D341Med (cell line): Measurements from ENCODE around the gene GLB1L2.

ENCODE experiments used
- DNase-seq: peaks from one replicate; pipeline ENCODE4 v3.0.0; 2012; ENCODE audit warnings: low spot score

Gene GLB1L2

GRCh38 chr11:134367781-134368180 is 36.0 kb downstream of the GLB1L2 start:
- DNase-seq = no peak

DNA sequence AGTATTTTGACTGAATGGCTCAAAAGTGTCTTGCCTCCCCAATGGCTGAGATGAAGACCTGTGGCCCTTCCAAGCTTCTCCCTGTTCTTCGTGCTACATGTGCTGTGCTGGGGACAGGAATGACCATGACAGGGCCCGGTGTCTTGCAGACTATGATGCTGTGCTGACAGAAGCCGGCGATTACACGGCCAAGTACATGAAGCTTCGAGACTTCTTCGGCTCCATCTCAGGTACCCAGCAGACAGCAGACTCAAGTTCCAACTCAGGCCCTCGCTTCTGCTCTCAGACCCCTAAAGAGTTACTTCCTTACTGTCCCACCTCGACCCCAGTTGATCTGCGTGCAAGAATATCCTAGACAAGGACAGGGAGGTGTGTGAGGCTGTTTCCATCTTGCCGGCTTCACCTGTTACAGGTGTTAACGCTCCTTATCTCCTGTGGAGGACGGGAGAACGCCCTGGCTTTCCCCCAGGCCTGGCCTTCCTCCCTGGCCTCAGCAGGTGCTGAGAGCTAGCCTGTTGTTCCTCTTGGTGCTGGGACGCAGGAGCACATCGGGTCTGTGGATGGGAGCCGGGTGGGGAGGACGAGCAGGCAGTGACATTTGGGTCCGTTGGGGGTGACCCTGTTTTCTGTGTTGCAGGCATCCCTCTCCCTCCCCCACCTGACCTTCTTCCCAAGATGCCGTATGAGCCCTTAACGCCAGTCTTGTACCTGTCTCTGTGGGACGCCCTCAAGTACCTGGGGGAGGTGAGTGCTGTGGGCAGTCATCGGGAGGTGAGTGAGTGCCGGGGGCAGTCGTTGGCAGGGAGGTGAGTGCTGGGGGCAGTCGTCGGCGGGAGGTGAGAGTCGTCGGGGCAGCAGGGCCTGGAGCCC is 38.1 kb downstream of the GLB1L2 start:
- DNase-seq = no peak

DNA sequence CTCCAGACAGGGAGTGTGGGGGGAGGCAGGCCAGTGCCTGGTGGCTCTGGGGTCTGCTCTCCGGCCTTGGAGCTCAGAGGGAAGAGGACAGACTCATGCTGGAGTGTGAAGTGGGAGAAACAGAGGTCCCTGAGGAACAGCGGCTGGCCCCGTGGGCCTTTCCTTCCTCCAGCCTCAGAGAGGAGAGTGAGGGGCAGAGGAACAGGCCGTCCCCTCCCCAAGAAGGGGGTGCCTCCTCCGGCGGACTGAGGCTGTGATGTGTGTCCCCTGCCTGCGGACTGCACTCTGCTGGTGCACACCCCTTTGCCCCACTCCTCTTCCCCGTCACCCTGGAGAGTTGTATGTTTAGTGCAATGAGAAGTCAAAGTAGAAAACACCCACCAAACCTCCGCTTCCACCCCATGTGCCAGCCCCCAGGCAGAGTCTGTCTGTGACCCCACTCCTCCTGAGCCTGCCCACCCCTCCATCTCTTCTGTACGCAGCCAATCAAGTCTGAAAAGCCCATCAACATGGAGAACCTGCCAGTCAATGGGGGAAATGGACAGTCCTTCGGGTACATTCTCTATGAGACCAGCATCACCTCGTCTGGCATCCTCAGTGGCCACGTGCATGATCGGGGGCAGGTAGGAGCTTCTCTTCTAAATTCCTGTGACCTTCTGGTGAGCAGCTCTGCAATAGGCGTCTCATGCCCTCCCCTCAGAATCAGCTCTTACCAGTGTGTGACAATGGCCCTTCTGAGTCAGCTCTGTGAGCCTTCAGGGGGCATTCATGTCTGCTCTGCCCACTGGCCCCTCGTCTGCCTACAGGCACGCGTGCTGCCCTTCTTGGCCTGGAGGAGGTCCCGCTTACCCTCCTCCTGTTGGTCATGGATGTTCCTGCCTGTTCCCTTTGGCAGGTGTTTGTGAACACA is 39.0 kb downstream of the GLB1L2 start:
- no peak for DNase-seq

- no peak for DNase-seq
Measured at GRCh38 chr11:134371436-134372185, 39.8 kb downstream of the GLB1L2 start.

GRCh38 chr11:134372536-134372935 is 40.7 kb downstream of the GLB1L2 start:
- no peak for DNase-seq

DNA sequence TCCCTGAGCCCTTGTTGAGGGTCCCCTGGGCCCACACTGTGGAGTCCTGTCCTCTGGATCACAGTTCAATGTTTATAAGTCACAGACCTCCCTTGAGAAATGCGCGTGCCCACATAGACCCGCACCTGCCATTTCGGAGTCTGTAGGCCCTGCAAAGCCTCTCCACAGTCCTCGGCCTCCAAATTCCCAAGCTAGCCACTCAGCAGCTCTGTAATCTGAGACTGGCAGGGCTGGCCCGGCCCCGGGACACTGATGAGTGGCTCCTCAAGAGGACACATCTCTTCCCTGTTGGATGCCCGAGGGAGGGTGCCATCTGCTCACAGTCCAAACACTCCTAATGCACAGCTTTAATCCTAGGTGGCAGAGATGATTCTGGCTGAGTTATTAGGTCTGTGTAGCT is 41.2 kb downstream of the GLB1L2 start:
- DNase-seq = peak; percentile 89

GRCh38 chr11:134373591-134374052 is 41.8 kb downstream of the GLB1L2 start:
- DNase-seq = no peak

- no peak for DNase-seq
Measured at GRCh38 chr11:134374171-134374570, 42.4 kb downstream of the GLB1L2 start.

DNA sequence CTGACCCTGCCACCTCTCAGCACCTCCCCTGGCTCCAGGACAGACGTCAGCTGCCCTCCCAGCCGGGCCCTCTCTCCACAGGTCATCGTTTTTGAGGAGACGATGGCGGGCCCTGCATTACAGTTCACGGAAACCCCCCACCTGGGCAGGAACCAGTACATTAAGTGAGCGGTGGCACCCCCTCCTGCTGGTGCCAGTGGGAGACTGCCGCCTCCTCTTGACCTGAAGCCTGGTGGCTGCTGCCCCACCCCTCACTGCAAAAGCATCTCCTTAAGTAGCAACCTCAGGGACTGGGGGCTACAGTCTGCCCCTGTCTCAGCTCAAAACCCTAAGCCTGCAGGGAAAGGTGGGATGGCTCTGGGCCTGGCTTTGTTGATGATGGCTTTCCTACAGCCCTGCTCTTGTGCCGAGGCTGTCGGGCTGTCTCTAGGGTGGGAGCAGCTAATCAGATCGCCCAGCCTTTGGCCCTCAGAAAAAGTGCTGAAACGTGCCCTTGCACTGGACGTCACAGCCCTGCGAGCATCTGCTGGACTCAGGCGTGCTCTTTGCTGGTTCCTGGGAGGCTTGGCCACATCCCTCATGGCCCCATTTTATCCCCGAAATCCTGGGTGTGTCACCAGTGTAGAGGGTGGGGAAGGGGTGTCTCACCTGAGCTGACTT is 43.2 kb downstream of the GLB1L2 start:
- no peak for DNase-seq

DNA sequence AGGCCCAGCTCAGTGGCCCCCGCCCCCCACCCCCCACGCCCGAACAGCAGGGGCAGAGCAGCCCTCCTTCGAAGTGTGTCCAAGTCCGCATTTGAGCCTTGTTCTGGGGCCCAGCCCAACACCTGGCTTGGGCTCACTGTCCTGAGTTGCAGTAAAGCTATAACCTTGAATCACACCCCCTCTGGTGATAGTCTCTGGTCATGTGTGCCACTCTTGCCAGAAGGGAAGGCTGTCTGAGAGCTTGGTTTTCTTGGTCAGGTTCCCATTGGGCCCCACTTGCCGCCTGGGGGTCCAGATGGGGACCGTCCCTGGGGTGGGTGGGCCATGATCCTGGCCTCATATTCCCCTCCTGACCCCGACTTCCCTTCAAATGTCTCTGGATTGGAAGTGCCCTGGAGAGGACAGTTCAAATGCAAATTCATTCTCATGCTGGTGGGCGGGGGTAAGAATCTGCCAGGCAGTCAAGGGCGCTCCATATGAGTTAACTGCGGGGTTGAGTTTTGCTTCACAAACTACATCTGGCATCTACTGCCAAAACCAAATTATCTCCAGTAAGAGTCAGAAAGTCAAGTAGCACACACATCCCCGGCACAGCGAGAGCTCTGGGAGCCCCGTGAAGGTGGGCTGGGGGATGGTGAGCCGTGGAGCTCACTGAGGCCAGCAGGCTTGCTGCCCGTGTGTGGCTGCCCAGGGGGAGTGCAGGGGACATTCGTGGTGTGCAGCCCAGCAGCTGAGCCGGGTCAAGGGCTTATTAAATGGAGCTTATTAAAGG is 44.5 kb downstream of the GLB1L2 start:
- no peak for DNase-seq

- DNase-seq = no peak
Measured at GRCh38 chr11:134377876-134378275, 46.1 kb downstream of the GLB1L2 start.

GRCh38 chr11:134379241-134379640 is 47.5 kb downstream of the GLB1L2 start:
- no peak for DNase-seq

DNA sequence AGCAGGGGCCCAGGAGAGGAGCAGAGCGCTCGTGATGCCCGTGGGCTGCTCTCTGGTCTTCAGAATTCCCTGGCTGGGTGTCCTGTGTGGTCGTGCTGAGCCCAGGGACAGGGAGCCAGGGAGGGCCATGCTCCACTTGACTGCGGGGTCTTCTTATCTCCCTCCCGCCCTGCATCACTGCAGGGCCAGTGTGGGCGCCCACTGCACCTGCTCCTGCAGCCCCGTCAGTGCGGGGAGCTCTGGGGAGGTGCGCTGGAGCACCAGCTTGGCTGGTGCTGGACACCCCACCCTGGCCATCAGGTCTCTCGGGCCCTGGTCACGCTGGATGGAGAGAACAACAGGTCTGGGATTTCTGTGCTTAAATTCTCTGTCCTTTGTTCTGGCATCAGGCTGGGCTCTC is 48.4 kb downstream of the GLB1L2 start:
- no peak for DNase-seq

- DNase-seq = no peak
Measured at GRCh38 chr11:134380785-134381184, 49.0 kb downstream of the GLB1L2 start.

DNA sequence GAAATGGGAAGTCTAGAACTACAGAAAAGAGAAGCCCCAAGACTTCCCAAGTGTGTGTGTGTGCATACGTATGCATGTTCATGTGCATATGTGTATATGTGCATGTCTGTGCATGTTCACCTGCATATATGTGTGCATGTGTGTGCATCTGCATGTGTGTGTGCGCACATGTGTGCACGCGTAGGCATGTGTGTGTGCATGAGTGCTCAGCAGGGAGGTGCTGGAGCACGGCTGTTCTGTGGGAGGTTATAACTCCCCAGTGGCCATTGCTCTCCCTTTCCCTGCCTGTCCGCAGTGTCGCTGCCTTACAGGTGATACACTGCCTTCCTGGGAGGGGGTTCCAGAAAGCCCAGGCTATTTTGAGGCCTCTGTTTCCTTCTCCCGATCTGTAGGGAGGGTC is 50.5 kb downstream of the GLB1L2 start:
- no peak for DNase-seq

DNA sequence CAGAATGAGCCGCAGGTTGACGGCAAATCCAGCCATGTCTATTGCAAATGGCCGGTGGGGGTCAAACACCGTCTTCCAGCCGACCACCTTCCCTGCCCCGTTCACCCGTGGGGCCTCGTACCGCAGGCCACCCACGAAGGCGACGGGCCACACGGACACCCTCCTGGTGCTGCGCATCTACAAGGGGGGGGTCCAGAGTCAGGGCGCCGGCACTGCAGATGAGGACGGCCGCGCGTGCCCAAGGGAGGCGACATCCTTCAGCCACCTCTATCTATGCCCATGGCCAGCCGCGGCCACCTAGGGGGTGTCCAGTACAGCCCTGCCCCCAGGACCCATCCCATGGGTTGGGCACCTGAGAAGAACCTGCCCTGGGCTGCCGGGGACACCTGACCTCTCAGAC is 51.0 kb downstream of the GLB1L2 start:
- no peak for DNase-seq

DNA sequence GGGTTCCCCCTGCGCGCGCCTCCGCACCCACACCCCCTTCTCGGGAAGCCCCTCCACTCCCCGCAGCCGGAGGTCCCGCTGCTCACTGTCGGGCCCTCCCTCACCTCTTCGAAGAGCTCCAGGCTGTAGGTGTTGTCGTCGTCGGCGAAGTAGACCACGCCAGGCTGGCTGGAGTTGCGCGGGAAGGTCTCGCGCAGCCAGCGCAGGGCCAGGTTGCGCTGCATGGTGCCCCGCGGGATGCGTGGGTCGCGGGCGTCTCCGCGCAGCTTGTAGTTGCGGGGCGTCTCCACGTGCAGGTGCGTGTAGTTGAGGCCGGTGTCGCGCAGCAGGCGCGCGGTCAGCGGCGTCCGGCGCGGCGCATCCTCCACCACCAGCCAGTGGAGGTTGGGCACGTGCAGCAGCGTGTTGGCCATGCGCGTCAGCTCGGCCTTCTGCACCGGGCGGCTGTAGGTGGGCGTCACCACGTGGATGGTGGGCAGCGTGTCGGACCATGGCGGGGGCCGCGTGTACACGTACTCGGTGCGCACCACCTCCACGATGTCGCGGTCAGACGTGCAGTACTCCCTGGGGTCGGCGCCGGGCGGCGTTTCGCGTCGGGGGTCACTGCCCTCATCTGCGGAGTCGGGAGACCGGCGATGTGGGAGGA is 51.9 kb downstream of the GLB1L2 start:
- DNase-seq = no peak

DNA sequence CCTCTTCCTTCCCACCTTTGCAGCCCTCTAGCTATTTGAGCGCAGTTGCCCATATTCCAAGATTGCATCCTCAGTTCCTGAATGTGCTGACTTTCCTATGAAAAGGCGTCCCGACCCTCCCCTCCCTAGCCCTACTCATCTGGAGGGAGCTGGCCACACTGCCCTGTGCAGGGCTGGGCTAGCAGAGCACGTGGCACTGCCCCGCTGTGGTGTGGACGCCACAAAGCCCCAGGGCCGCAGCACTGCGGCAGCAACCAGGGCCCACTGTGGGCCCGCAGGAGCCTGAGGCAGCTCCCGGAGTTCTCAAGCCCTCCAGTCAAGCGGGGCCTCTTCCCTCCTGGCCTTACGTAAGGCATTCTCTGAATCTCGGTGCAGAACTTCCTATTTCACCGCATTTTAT is 52.6 kb downstream of the GLB1L2 start:
- DNase-seq = no peak

GRCh38 chr11:134385171-134385570 is 53.4 kb downstream of the GLB1L2 start:
- no peak for DNase-seq
